ENCODE results near the gene HSPB9. TPM values are rescaled to one million over a fixed set of nuclear protein-coding genes. Genes with fewer than 3 reads are reported as not detected.
A peak's percentile ranks its signal among the peaks of the same experiment; 100 is the strongest.

The HSPB9 gene
- total RNA-seq, 1 donor from 2014 or later = 0.65 TPM

GRCh38 chr17:42146911-42147607 is 24.5 kb downstream of the HSPB9 start:
- no peaks in the 10 kb centered on the region for H3K9me3 Mint-ChIP-seq
- Histone ChIP-seq H3K27ac (no peak overlapping the region), H3K9me3 (ENCODE audit: low read depth) (no peaks in the 10 kb centered on the region), H3K4me2 (no peak overlapping the region), H3K79me2 (ENCODE audit: low read depth) (peaks cover 68% of the 10 kb centered on the region), H4K20me1 (ENCODE audit: low read depth) (peaks cover 45% of the 10 kb centered on the region), H3K27me3 (no peaks in the 10 kb centered on the region), H3K4me3 (no peak overlapping the region), H3F3A (ENCODE audit: low read depth) (peaks cover 6% of the 10 kb centered on the region), H3K36me3 (no peaks in the 10 kb centered on the region), H2AFZ (replicated peaks) (no peak overlapping the region), H3K4me1 (peaks cover 10% of the 10 kb centered on the region), H3K9ac (no peak overlapping the region)
- peaks cover 6% of the 10 kb centered on the region for H3K36me3 Mint-ChIP-seq
- H3K27me3 Mint-ChIP-seq (ENCODE audit: insufficient read depth, low read depth) = peaks cover 2% of the 10 kb centered on the region
- H3K4me3 Mint-ChIP-seq = no peak overlapping the region
- H3K4me1 Mint-ChIP-seq = peaks cover 17% of the 10 kb centered on the region
- TF ChIP-seq CTCF (IDR thresholded peaks at IDR 0.05) (no peak), EZH2phosphoT487 (IDR thresholded peaks at IDR 0.05) (no peak), EZH2 (IDR thresholded peaks at IDR 0.05) (no peak)
- DNase-seq (ENCODE audit: low spot score) = no peak
- H3K27ac Mint-ChIP-seq = no peak overlapping the region

- peak overlapping the region; percentile 93 for H3K4me3 Mint-ChIP-seq
- no peaks in the 10 kb centered on the region for H3K9me3 Mint-ChIP-seq
- no peak overlapping the region for H3K27ac ChIP-seq
- peak; percentile 41 for DNase-seq (ENCODE audit: low spot score)
- H3K36me3 Mint-ChIP-seq = no peaks in the 10 kb centered on the region
- H3K27ac Mint-ChIP-seq = peak overlapping the region; percentile 78
- peaks cover 5% of the 10 kb centered on the region for H3K4me1 ChIP-seq
- no peaks in the 10 kb centered on the region for H3K9me3 ChIP-seq (ENCODE audit: low read depth)
- H3F3A ChIP-seq (ENCODE audit: low read depth) = peaks cover 12% of the 10 kb centered on the region
- H3K4me1 Mint-ChIP-seq = peaks cover 32% of the 10 kb centered on the region
- no peaks in the 10 kb centered on the region for H3K27me3 ChIP-seq
- H4K20me1 ChIP-seq (ENCODE audit: low read depth) = peaks cover 33% of the 10 kb centered on the region
- TF ChIP-seq CTCF (IDR thresholded peaks at IDR 0.05) (no peak), EZH2phosphoT487 (IDR thresholded peaks at IDR 0.05) (no peak), EZH2 (IDR thresholded peaks at IDR 0.05) (no peak)
- peaks cover 4% of the 10 kb centered on the region for H3K27me3 Mint-ChIP-seq (ENCODE audit: insufficient read depth, low read depth)
- peak overlapping the region; percentile 70 for H2AFZ ChIP-seq (replicated peaks)
- H3K79me2 ChIP-seq (ENCODE audit: low read depth) = peaks cover 55% of the 10 kb centered on the region
- H3K4me2 ChIP-seq = peak overlapping the region; percentile 93
- peak overlapping the region; percentile 93 for H3K9ac ChIP-seq
- H3K36me3 ChIP-seq = no peaks in the 10 kb centered on the region
- peak overlapping the region; percentile 94 for H3K4me3 ChIP-seq
These were observed 31.5 kb downstream of the HSPB9 start for GRCh38 chr17:42153919-42154742.

GRCh38 chr17:42155614-42156045 is 33.0 kb downstream of the HSPB9 start:
- Histone ChIP-seq H3K4me1 (peaks cover 5% of the 10 kb centered on the region), H3F3A (ENCODE audit: low read depth) (peaks cover 12% of the 10 kb centered on the region), H3K36me3 (no peaks in the 10 kb centered on the region), H3K27ac (no peak overlapping the region), H3K4me3 (peak overlapping the region; percentile 94), H3K9me3 (ENCODE audit: low read depth) (no peaks in the 10 kb centered on the region), H3K9ac (no peak overlapping the region), H3K79me2 (ENCODE audit: low read depth) (peaks cover 40% of the 10 kb centered on the region), H4K20me1 (ENCODE audit: low read depth) (peaks cover 23% of the 10 kb centered on the region), H2AFZ (replicated peaks) (no peak overlapping the region), H3K4me2 (peak overlapping the region; percentile 68), H3K27me3 (no peaks in the 10 kb centered on the region)
- TF ChIP-seq EZH2phosphoT487 (IDR thresholded peaks at IDR 0.05) = no peak
- TF ChIP-seq EZH2 (IDR thresholded peaks at IDR 0.05) = no peak
- no peak for TF ChIP-seq CTCF (IDR thresholded peaks at IDR 0.05)
- H3K4me1 Mint-ChIP-seq = peaks cover 47% of the 10 kb centered on the region
- peak; percentile 39 for DNase-seq (ENCODE audit: low spot score)
- peaks cover 6% of the 10 kb centered on the region for H3K27me3 Mint-ChIP-seq (ENCODE audit: insufficient read depth, low read depth)
- no peaks in the 10 kb centered on the region for H3K36me3 Mint-ChIP-seq
- no peaks in the 10 kb centered on the region for H3K9me3 Mint-ChIP-seq
- H3K4me3 Mint-ChIP-seq = peak overlapping the region; percentile 93
- peak overlapping the region; percentile 3 for H3K27ac Mint-ChIP-seq
